H9 (cell line): ENCODE results near the gene VWA8. TPM values are rescaled to one million over a fixed set of nuclear protein-coding genes. Genes with fewer than 3 reads are reported as not detected.

Source experiments
- DNase-seq: peaks from one replicate; pipeline ENCODE4 v3.0.0-alpha.2; 2017
- H2AFZ ChIP-seq: one replicate; pipeline ENCODE4 v1.6.1; 2013; ENCODE audit warnings: mild to moderate bottlenecking, low read length, control low read depth, moderate library complexity
- H2AK5ac ChIP-seq: 2 replicates; pipeline ENCODE4 v1.6.1; 2013; ENCODE audit warnings: low read length, control low read depth, mixed read lengths; ENCODE audit not compliant: insufficient read length
- H2BK120ac ChIP-seq: one replicate; pipeline ENCODE4 v1.6.1; 2013; ENCODE audit warnings: low read depth, mild to moderate bottlenecking, low read length, control low read depth, inconsistent platforms; ENCODE audit not compliant: poor library complexity, severe bottlenecking
- H2BK12ac ChIP-seq: 2 replicates; pipeline ENCODE4 v1.6.1; 2013; ENCODE audit warnings: low read length, control low read depth, mixed read lengths, low read depth; ENCODE audit not compliant: insufficient read length
- H2BK15ac ChIP-seq: 2 replicates; pipeline ENCODE4 v1.6.1; 2013; ENCODE audit warnings: low read depth, low read length, control low read depth
- H2BK20ac ChIP-seq: one replicate; pipeline ENCODE4 v1.6.1; 2013; ENCODE audit warnings: low read depth, mild to moderate bottlenecking, low read length, control low read depth, inconsistent platforms; ENCODE audit not compliant: poor library complexity, severe bottlenecking
- H2BK5ac ChIP-seq: 2 replicates; pipeline ENCODE4 v1.6.1; 2013; ENCODE audit warnings: low read length, control low read depth, mixed read lengths; ENCODE audit not compliant: insufficient read length
- H3K14ac ChIP-seq: 2 replicates; pipeline ENCODE4 v1.6.1; 2013; ENCODE audit warnings: low read length, control low read depth; ENCODE audit not compliant: insufficient read depth
- H3K18ac ChIP-seq: 2 replicates; pipeline ENCODE4 v1.6.1; 2013; ENCODE audit warnings: low read depth, mild to moderate bottlenecking, mixed read lengths, low read length, control low read depth; ENCODE audit not compliant: insufficient read length
- H3K23ac ChIP-seq: 2 replicates; pipeline ENCODE4 v1.6.1; 2013; ENCODE audit warnings: low read length, control low read depth, mixed read lengths, low read depth; ENCODE audit not compliant: insufficient read length
- H3K23me2 ChIP-seq: 2 replicates; pipeline ENCODE4 v1.6.1; 2013; ENCODE audit warnings: low read depth, mild to moderate bottlenecking, mixed read lengths, low read length, control low read depth; ENCODE audit not compliant: insufficient read length, poor library complexity, severe bottlenecking
- H3K27ac ChIP-seq: 2 replicates; pipeline ENCODE4 v1.5.1; 2013; ENCODE audit warnings: low read length, control low read depth, mixed read lengths, low read depth; ENCODE audit not compliant: insufficient read length
- H3K27me3 ChIP-seq: 2 replicates; pipeline ENCODE4 v1.6.1; 2013; ENCODE audit warnings: low read length, control low read depth, inconsistent platforms; ENCODE audit not compliant: insufficient read depth
- H3K4ac ChIP-seq: 2 replicates; pipeline ENCODE4 v1.6.1; 2013; ENCODE audit warnings: low read depth, mild to moderate bottlenecking, control low read depth, inconsistent platforms, low read length, moderate library complexity
- H3K4me1 ChIP-seq: 2 replicates; pipeline ENCODE4 v1.6.1; 2013; ENCODE audit warnings: low read length, control low read depth, inconsistent platforms; ENCODE audit not compliant: insufficient read depth
- H3K4me2 ChIP-seq: 2 replicates; pipeline ENCODE4 v1.6.1; 2013; ENCODE audit warnings: low read length, control low read depth, mixed read lengths; ENCODE audit not compliant: insufficient read length, insufficient read depth
- H3K56ac ChIP-seq: 2 replicates; pipeline ENCODE4 v1.6.1; 2013; ENCODE audit warnings: low read depth, mild to moderate bottlenecking, mixed read lengths, low read length, control low read depth; ENCODE audit not compliant: insufficient read length
- H3K79me1 ChIP-seq: 2 replicates; pipeline ENCODE4 v1.6.1; 2013; ENCODE audit warnings: low read depth, mild to moderate bottlenecking, moderate library complexity, low read length, control low read depth, inconsistent platforms; ENCODE audit not compliant: insufficient read depth, poor library complexity, severe bottlenecking
- H3K79me2 ChIP-seq: 2 replicates; pipeline ENCODE4 v1.6.1; 2013; ENCODE audit warnings: low read length, control low read depth, inconsistent platforms; ENCODE audit not compliant: insufficient read depth
- H3K9ac ChIP-seq: 2 replicates; pipeline ENCODE4 v1.6.1; 2013; ENCODE audit warnings: low read length, control low read depth, mixed read lengths; ENCODE audit not compliant: insufficient read length; ENCODE audit errors: extremely low read depth
- H3K9me3 ChIP-seq: one replicate; pipeline ENCODE4 v1.6.1; 2013; ENCODE audit warnings: low read depth, low read length, inconsistent platforms; ENCODE audit not compliant: control insufficient read depth
- H3T11ph ChIP-seq: one replicate; pipeline ENCODE4 v1.6.1; 2013; ENCODE audit warnings: mild to moderate bottlenecking, low read length, control low read depth, inconsistent platforms
- H4K20me1 ChIP-seq: one replicate; pipeline ENCODE4 v1.6.1; 2013; ENCODE audit not compliant: control insufficient read depth, insufficient read length, insufficient read depth
- H4K5ac ChIP-seq: 2 replicates; pipeline ENCODE4 v1.6.1; 2013; ENCODE audit warnings: low read depth, mild to moderate bottlenecking, mixed read lengths, low read length, control low read depth; ENCODE audit not compliant: insufficient read length
- H4K8ac ChIP-seq: replicated peaks from 2 replicates; pipeline ENCODE4 v1.6.1; 2013; ENCODE audit warnings: low read length, control low read depth, mixed read lengths, low read depth; ENCODE audit not compliant: insufficient read length
- H4K91ac ChIP-seq: 2 replicates; pipeline ENCODE4 v1.6.1; 2013; ENCODE audit warnings: low read depth, mild to moderate bottlenecking, moderate library complexity, mixed read lengths, low read length, control low read depth; ENCODE audit not compliant: insufficient read length
- H3K27ac Mint-ChIP-seq, 3 experiments: 2 replicates in 2 of 3; 3 replicates in 1 of 3; pipeline ENCODE4 v1.8.0; 2020 to 2021; ENCODE audit warnings: mixed read lengths in 3 of 3, mild to moderate bottlenecking in 1 of 3, moderate library complexity in 1 of 3
- H3K27me3 Mint-ChIP-seq: 2 replicates; pipeline ENCODE4 v1.8.0; 2021; ENCODE audit warnings: low read depth, mild to moderate bottlenecking, moderate library complexity, mixed read lengths
- H3K36me3 Mint-ChIP-seq, 3 experiments: 2 replicates in 2 of 3; 3 replicates in 1 of 3; pipeline ENCODE4 v1.8.0; 2020 to 2021; ENCODE audit warnings: low read depth in 3 of 3, mixed read lengths in 3 of 3; ENCODE audit not compliant: insufficient read depth in 1 of 3
- H3K4me1 Mint-ChIP-seq, 2 experiments: 2 replicates each; pipeline ENCODE4 v1.8.0; 2020; ENCODE audit warnings: mixed read lengths in 2 of 2
- H3K4me3 Mint-ChIP-seq, 2 experiments: 2 replicates in 1 of 2; 3 replicates in 1 of 2; pipeline ENCODE4 v1.8.0; 2020 to 2021; ENCODE audit warnings: mild to moderate bottlenecking in 2 of 2, mixed read lengths in 2 of 2, moderate library complexity in 1 of 2
- H3K9me3 Mint-ChIP-seq, 2 experiments: 2 replicates in 1 of 2; 3 replicates in 1 of 2; pipeline ENCODE4 v1.8.0; 2020; ENCODE audit warnings: mild to moderate bottlenecking in 2 of 2, mixed read lengths in 2 of 2, moderate library complexity in 1 of 2
- WGBS: extraction: QIAGEN DNeasy Blood & Tissue Kit; methylation state at CpG from one replicate; pipeline ENCODE4 v1.1.7; 2013; ENCODE audit warnings: missing lambda C conversion rate, low lambda C conversion rate, mixed read lengths; ENCODE audit not compliant: insufficient read length; ENCODE audit errors: extremely low coverage; 5-methylcytosine and 5-hydroxymethylcytosine counted together
- total RNA-seq: library from RNA; stranded (reverse); gene quantifications from 2 replicates; pipeline ENCODE4 v1.2.1, GENCODE V29; 2021
- TF ChIP-seq, protein P1 (sequence below): fragments of 200-600 bp; sonication (generic); conservative IDR thresholded peaks from 3 replicates; pipeline ENCODE4 v1.8.0; 2021; ENCODE audit warnings: antibody characterized with exemption, mild to moderate bottlenecking

The VWA8 gene
- total RNA-seq, 1 experiment from 2014 or later: 17.4 TPM

DNA sequence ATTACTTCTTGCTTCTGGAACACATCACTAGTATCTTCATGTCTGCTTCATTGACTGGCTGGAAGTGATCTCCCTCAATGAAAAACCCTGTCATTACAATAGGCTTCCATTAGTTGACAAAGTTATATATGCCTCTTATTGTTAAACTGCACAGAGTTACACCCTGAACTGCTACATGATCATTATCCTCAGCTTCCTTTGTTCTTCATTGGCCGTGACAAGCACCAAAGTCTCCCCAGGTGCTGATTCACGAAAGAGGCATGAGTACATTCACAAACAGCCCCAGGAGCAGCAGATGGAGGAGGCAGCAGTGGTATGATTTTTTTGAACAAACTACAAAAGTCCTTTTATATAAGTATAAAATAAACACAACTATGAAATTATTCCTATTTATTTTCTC is 51.4 kb downstream of the VWA8 start:
- Mint-ChIP-seq H3K4me1 (peaks cover 0 to 2% of the 10 kb centered on the region in 2 experiments; a peak in 2 of 4 replicates), H3K27ac (no peak overlapping the region), H3K4me3 (no peak overlapping the region), H3K9me3 (no peaks in the 10 kb centered on the region), H3K27me3 (no peaks in the 10 kb centered on the region), H3K36me3 (peaks cover 0 to 19% (median 0%) of the 10 kb centered on the region in 3 experiments; a peak in 3 of 7 replicates)
- Histone ChIP-seq H3K14ac (no peak overlapping the region), H4K5ac (no peak overlapping the region), H4K91ac (no peak overlapping the region), H4K8ac (no peak overlapping the region), H2BK12ac (no peak overlapping the region), H3K9me3 (no peaks in the 10 kb centered on the region), H3K79me2 (no peaks in the 10 kb centered on the region), H3K27me3 (no peaks in the 10 kb centered on the region), H2BK15ac (no peak overlapping the region), H3K27ac (no peak overlapping the region), H3K56ac (no peak overlapping the region), H2BK20ac (no peak overlapping the region), H2AK5ac (no peak overlapping the region), H2BK5ac (no peak overlapping the region), H2AFZ (no peak overlapping the region), H3K4ac (no peak overlapping the region), H3K4me1 (no peaks in the 10 kb centered on the region), H2BK120ac (no peak overlapping the region), H4K20me1 (no peaks in the 10 kb centered on the region), H3K79me1 (no peaks in the 10 kb centered on the region), H3K23ac (no peak overlapping the region), H3K18ac (no peak overlapping the region), H3T11ph (no peak overlapping the region), H3K23me2 (no peaks in the 10 kb centered on the region), H3K9ac (no peak overlapping the region), H3K4me2 (no peak overlapping the region)
- no peak for DNase-seq
- no CpG with 5 or more reads among the region's 2 CpGs for WGBS
- TF ChIP-seq, protein P1, sequence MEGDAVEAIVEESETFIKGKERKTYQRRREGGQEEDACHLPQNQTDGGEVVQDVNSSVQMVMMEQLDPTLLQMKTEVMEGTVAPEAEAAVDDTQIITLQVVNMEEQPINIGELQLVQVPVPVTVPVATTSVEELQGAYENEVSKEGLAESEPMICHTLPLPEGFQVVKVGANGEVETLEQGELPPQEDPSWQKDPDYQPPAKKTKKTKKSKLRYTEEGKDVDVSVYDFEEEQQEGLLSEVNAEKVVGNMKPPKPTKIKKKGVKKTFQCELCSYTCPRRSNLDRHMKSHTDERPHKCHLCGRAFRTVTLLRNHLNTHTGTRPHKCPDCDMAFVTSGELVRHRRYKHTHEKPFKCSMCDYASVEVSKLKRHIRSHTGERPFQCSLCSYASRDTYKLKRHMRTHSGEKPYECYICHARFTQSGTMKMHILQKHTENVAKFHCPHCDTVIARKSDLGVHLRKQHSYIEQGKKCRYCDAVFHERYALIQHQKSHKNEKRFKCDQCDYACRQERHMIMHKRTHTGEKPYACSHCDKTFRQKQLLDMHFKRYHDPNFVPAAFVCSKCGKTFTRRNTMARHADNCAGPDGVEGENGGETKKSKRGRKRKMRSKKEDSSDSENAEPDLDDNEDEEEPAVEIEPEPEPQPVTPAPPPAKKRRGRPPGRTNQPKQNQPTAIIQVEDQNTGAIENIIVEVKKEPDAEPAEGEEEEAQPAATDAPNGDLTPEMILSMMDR: no peak
